B cell (primary cell): Measurements from ENCODE around the gene MAPK8.

Experiments used
- EZH2 ChIP-seq: IDR thresholded peaks from 2 replicates; pipeline ENCODE4 v1.6.1; 2012; ENCODE audit warnings: borderline replicate concordance, low read depth, mild to moderate bottlenecking, moderate library complexity, low read length; ENCODE audit not compliant: insufficient read depth, poor library complexity, severe bottlenecking
- TF ChIP-seq, protein P1 (sequence below): fragments of 200-600 bp; IDR thresholded peaks from one replicate; pipeline ENCODE4 v1.8.0; 2022; ENCODE audit warnings: antibody characterized with exemption, mild to moderate bottlenecking

GRCh38 chr10:48406204-48406603, 99.7 kb downstream of the MAPK8 start:
- no peak for TF ChIP-seq EZH2
- TF ChIP-seq, protein P1, sequence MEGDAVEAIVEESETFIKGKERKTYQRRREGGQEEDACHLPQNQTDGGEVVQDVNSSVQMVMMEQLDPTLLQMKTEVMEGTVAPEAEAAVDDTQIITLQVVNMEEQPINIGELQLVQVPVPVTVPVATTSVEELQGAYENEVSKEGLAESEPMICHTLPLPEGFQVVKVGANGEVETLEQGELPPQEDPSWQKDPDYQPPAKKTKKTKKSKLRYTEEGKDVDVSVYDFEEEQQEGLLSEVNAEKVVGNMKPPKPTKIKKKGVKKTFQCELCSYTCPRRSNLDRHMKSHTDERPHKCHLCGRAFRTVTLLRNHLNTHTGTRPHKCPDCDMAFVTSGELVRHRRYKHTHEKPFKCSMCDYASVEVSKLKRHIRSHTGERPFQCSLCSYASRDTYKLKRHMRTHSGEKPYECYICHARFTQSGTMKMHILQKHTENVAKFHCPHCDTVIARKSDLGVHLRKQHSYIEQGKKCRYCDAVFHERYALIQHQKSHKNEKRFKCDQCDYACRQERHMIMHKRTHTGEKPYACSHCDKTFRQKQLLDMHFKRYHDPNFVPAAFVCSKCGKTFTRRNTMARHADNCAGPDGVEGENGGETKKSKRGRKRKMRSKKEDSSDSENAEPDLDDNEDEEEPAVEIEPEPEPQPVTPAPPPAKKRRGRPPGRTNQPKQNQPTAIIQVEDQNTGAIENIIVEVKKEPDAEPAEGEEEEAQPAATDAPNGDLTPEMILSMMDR, result no peak
